ENCODE data around the gene SMIM13.

The SMIM13 gene

GRCh38 chr6:11161031-11161956 is 67.7 kb downstream of the SMIM13 start:
- DNase-seq, result no peak

GRCh38 chr6:11162262-11162661 is 68.6 kb downstream of the SMIM13 start:
- no peak for DNase-seq

GRCh38 chr6:11163932-11164331 is 70.3 kb downstream of the SMIM13 start:
- DNase-seq, result no peak

DNA sequence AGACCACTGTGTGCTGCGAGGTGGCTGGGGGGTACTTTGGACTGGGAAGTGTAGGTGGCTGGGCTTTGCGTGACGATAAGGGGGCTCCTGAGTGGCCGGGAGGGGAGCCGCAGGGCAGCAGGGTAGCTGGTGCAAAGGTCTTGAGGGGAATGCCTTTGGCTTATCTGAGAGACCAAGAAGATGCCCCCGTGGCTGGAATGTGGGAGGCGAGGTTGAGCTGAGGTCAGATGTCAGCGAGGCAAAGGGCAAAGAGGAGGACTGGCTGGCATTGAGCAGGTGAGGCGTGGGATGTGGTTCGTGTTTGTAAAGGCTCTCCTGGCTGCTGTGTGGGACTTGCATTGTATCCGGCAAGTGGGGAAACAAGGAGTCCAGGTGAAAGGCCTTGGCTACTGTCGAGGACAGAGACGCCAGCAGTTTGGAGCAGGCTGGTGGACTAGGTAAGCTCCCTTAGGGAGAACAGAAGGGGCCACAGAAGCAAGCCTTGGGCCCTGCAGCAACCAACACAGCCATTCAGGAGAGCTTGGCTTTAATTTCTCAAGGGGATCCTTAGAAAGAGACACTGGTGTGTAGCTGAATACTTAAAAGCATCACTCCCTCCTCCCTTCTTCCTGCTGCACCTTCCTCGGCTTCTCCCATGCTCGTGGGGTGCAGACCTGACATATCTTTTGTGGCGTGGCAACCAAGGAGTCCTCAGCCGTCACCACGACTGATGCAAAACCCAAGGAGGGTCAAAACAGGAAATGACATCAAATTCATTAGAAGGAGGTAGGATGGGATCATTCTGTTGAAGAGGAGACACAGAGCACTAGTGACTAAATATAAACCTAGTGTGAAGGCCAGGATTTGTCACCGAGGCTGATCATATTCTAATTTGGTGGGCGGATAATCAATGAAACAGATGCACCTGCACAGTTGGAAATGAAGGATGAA is 71.3 kb downstream of the SMIM13 start:
- no peak for DNase-seq

DNA sequence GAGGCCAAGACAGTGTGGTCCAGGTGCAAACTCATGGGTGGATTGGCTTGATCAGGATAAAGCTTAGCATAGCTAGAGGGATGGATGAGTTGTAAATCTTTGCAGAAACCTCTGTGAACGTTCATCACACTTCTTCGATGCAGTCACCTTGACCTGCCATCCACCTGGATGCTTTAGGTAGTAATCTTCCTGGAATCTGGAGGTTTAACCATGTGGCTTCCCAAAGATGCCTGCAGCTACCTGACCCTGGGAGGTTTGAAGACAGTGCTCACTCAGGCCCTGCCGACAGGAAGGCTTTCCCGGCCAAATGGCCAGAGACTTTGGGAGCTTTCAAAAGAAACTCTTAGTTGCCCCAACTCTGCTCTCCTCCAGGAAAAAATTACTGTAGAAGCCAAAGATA is 73.3 kb downstream of the SMIM13 start:
- DNase-seq, result no peak

DNA sequence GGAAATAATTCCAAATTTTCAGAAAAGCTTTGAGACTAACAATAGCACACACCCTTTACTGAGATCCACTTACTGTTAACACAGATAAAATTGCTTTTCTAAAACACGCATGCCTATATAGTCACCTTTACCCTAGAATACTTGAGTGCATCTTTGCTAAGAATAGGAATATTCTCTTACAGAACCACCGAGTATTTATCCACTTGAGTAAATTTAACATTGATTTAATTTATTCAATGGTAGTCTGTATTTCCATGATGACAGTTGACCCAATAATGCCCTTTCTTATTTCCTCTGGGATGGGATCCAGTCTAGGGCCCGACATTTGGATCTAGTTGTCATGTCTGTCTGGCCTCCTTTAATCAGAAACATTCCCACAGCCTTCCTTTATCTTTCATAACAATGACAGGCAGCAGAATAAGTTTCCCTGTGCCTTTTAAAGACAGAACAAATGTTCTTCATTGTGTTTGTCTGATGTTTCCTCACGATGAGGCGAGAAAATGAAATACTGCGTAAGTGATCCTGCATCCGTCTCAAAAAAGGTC is 74.5 kb downstream of the SMIM13 start:
- no peak for DNase-seq

DNA sequence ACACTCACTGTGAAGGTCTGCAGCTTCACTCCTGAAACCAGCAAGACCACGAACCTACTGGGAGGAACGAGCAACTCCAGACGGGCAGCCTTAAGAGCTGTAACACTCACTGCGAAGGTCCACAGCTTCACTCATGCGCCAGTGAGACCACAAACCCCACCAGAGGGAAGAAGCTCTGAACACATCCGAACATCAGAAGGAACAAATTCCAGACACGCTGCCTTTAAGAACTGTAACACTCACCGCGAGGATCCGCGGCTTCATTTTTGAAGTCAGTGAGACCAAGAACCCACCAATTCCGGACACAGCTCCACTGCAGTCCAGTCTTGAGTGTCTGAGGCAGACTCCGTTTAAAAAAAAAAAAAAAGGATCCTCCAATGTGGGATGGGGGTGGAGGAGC is 78.3 kb downstream of the SMIM13 start:
- DNase-seq, result no peak

DNA sequence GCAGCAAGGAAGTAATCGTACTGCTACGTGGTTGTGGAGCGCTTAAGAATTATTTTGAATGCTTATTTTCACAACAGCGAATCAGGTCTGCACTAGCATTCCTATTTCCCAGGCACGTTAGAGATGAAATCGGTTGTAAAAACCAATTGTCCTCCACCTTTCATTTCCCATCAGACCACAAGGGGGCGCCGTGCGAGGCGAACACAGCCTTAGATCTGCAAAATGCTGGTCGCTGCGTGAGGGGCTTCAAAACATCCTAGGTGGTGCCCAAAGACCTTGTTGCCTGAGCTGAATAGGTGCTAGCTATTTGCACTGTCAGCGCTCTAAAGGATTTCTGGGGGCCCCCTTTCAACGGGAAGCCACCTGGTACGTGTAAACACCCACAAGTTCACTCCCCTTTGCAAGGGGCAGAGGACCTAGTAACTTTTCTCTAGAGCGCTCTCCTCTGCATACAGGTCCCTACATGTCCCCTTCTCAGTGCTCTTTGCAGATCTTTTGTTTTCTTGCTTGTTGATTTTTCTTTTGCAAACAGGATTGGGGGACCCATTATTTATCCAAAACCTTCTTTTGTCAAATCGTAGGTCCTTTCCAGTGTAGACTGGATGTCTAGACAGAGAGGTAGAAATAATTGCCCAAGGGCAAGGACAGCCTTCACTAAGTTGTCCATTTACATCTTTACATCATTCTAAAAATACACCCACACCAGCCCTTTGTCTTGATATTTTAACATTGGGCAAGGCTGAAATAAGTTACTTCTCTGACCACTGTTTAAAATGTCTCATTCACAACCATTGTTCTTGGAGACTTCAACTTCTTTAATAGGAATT is 79.1 kb downstream of the SMIM13 start:
- DNase-seq, result peak; percentile 80

GRCh38 chr6:11174242-11174611 is 80.6 kb downstream of the SMIM13 start:
- no peak for DNase-seq

DNA sequence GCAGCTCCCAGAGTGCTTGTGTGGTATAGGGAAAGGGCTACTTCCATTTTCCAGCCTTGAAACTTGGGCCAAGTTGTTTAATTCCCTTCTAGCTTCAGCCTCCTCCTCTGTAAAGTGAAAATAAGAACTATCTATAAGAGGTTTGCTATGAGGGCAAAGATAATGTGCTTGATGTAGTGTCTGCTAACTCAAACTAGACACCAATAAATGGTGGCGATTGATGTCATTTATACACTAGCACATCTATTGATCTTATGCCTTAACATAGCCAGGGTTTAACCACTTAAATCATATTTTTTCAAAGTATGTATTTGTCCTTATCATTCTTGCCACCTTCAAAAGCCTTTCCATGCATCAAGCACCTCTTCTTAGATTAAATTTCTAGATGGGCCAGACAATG is 83.6 kb downstream of the SMIM13 start:
- DNase-seq, result no peak

DNA sequence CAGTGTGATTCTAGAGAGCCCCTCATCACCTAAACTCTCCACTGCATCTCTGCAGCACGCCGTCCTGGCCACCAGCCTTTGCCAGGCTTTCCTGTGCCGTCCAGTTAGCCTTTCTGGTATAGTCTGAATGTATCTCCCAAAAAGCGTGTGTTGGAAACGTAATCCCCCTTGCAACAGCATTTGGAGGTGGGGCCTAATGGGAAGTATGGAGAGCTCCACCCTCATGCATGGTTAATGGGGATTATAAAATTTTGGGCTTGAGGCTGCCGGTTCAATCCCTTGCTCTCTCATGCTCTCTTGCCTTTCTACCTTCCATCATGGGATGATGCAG is 85.4 kb downstream of the SMIM13 start:
- DNase-seq, result no peak

GRCh38 chr6:11179419-11180202 is 86.0 kb downstream of the SMIM13 start:
- DNase-seq, result no peak

GRCh38 chr6:11181478-11182136 is 88.0 kb downstream of the SMIM13 start:
- no peak for DNase-seq

GRCh38 chr6:11183761-11184362 is 90.2 kb downstream of the SMIM13 start:
- DNase-seq, result no peak

GRCh38 chr6:11185204-11185842 is 91.7 kb downstream of the SMIM13 start:
- DNase-seq, result no peak

- no peak for DNase-seq
Measured at GRCh38 chr6:11187301-11187700, 93.7 kb downstream of the SMIM13 start.
